ENCODE measurements around the gene SLC7A9.

GRCh38 chr19:32828139-32828538 is 41.4 kb downstream of the SLC7A9 start:
- TF ChIP-seq CTCF (IDR thresholded peaks at IDR 0.05) (no peak), POLR2A (IDR thresholded peaks at IDR 0.05) (no peak), POLR2AphosphoS5 (IDR thresholded peaks at IDR 0.05) (no peak)

Data from gastroesophageal sphincter (tissue), 3 donors.